HUDEP-2 (cell line): ENCODE data around the gene FHL3.
"Not testable (repeated sequence)": the region's sequence is repeated elsewhere in the genome, so short reads cannot be mapped to it uniquely, and the experiment has no call there.

Experiments used
- DNase-seq, 76 experiments: peaks; one replicate each; lab custom pipeline; 2025; ENCODE audit not compliant: unreplicated experiment in 76 of 76; lab: John Stamatoyannopoulos, UW

FHL3 gene

GRCh38 chr1:38037221-38037939, 32.1 kb upstream of the FHL3 start:
- DNase-seq, result peak in 75 of 76 experiments; percentile 16 to 94 (median 80)

GRCh38 chr1:38034871-38035270, 29.6 kb upstream of the FHL3 start:
- no peak for DNase-seq

GRCh38 chr1:38032992-38033391, 27.7 kb upstream of the FHL3 start:
- DNase-seq, result not testable (repeated sequence)

GRCh38 chr1:38031513-38031866, 26.2 kb upstream of the FHL3 start:
- no peak for DNase-seq

GRCh38 chr1:38030596-38031512, 25.5 kb upstream of the FHL3 start:
- DNase-seq, result no peak

GRCh38 chr1:38029685-38030511, 24.6 kb upstream of the FHL3 start:
- DNase-seq, result peak in 4 of 76 experiments; percentile 5 to 23 (median 16)

GRCh38 chr1:38029081-38029681, 23.9 kb upstream of the FHL3 start:
- DNase-seq, result no peak

- DNase-seq, result no peak
These were observed 23.4 kb upstream of the FHL3 start for GRCh38 chr1:38028671-38029070.

GRCh38 chr1:38028105-38028591, 22.8 kb upstream of the FHL3 start:
- DNase-seq, result no peak

- DNase-seq, result no peak
These were observed 22.1 kb upstream of the FHL3 start for GRCh38 chr1:38027201-38028104.

- peak in 28 of 76 experiments; percentile 7 to 44 (median 24) for DNase-seq
These were observed 21.4 kb upstream of the FHL3 start for GRCh38 chr1:38026592-38027200.

- no peak for DNase-seq
These were observed 20.4 kb upstream of the FHL3 start for GRCh38 chr1:38025664-38026063.

- no peak for DNase-seq
These were observed 19.9 kb upstream of the FHL3 start for GRCh38 chr1:38025233-38025632.

- DNase-seq, result no peak
These were observed 17.5 kb upstream of the FHL3 start for GRCh38 chr1:38022810-38023209.

- DNase-seq, result no peak
These were observed 16.7 kb upstream of the FHL3 start for GRCh38 chr1:38021969-38022368.

GRCh38 chr1:38020396-38020795, 15.1 kb upstream of the FHL3 start:
- no peak for DNase-seq

GRCh38 chr1:38018864-38019343, 13.6 kb upstream of the FHL3 start:
- peak in 8 of 76 experiments; percentile 3 to 30 (median 16) for DNase-seq

GRCh38 chr1:38015978-38016725, 10.8 kb upstream of the FHL3 start:
- no peak for DNase-seq
